Measurements from ENCODE around the gene GNAI1. TPM values are rescaled to one million over a fixed set of nuclear protein-coding genes. Genes with fewer than 3 reads are reported as not detected.

The GNAI1 gene
- total RNA-seq, 1 donor from 2014 or later, result 35.5 TPM

DNA sequence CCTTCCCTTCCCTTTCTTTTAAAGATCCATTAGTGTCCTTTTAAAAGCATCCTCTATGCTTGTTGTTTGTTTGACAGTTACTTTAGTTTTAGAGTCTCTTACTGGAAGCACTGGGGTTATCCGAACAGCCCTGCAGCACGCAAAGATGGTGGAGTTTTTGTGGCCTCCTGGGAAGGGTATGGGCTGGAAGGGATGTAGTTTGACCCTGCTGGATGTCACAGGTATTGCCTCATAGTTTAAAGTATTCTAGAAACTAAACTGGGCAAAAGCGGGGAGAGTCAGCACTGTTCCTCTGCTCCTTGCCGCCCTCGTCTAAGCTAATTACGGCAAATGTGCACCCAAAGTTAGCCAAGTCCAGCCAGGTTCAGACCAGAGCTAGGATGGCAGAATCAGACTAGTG is 35.8 kb upstream of the GNAI1 start:
- Histone ChIP-seq H3K9me3 (ENCODE audit: insufficient read depth, low read depth, low read length) (no peaks in the 10 kb centered on the region), H3K27me3 (ENCODE audit: insufficient read depth, low read length) (no peaks in the 10 kb centered on the region), H3K27ac (ENCODE audit: low read depth, low read length) (no peak overlapping the region), H4K20me1 (ENCODE audit: insufficient read depth, low read length) (no peaks in the 10 kb centered on the region), H3K79me2 (ENCODE audit: insufficient read depth, low read length) (no peaks in the 10 kb centered on the region), H3K9ac (ENCODE audit: low read length) (no peak overlapping the region), H3K4me2 (ENCODE audit: low read length) (no peak overlapping the region), H3K4me1 (ENCODE audit: insufficient read depth, low read length) (no peaks in the 10 kb centered on the region), H3K4me3 (ENCODE audit: insufficient read depth, low read depth, low read length) (no peak overlapping the region), H3K36me3 (ENCODE audit: insufficient read depth, low read length) (no peaks in the 10 kb centered on the region), H2AFZ (ENCODE audit: low read depth, low read length) (no peak overlapping the region)
- no peaks in the 10 kb centered on the region for H3K9me3 Mint-ChIP-seq (ENCODE audit: unreplicated experiment)
- no peaks in the 10 kb centered on the region for H3K4me1 Mint-ChIP-seq (ENCODE audit: low read depth, unreplicated experiment)
- no peak overlapping the region for H3K27ac Mint-ChIP-seq (ENCODE audit: unreplicated experiment)
- H3K4me3 Mint-ChIP-seq (ENCODE audit: unreplicated experiment), result no peak overlapping the region
- TF ChIP-seq, protein P1, sequence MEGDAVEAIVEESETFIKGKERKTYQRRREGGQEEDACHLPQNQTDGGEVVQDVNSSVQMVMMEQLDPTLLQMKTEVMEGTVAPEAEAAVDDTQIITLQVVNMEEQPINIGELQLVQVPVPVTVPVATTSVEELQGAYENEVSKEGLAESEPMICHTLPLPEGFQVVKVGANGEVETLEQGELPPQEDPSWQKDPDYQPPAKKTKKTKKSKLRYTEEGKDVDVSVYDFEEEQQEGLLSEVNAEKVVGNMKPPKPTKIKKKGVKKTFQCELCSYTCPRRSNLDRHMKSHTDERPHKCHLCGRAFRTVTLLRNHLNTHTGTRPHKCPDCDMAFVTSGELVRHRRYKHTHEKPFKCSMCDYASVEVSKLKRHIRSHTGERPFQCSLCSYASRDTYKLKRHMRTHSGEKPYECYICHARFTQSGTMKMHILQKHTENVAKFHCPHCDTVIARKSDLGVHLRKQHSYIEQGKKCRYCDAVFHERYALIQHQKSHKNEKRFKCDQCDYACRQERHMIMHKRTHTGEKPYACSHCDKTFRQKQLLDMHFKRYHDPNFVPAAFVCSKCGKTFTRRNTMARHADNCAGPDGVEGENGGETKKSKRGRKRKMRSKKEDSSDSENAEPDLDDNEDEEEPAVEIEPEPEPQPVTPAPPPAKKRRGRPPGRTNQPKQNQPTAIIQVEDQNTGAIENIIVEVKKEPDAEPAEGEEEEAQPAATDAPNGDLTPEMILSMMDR (IDR thresholded peaks at IDR 0.05; ENCODE audit: insufficient read depth, low read depth, low read length), result peak; percentile 16
- no peak for TF ChIP-seq EZH2 (IDR thresholded peaks at IDR 0.05; ENCODE audit: insufficient read depth, low read length)
- no peak for DNase-seq (ENCODE audit: low read depth)
- H3K36me3 Mint-ChIP-seq (ENCODE audit: low read depth, unreplicated experiment), result no peaks in the 10 kb centered on the region
- no peaks in the 10 kb centered on the region for H3K27me3 Mint-ChIP-seq (ENCODE audit: low read depth, unreplicated experiment)
- no peak for FAIRE-seq

DNA sequence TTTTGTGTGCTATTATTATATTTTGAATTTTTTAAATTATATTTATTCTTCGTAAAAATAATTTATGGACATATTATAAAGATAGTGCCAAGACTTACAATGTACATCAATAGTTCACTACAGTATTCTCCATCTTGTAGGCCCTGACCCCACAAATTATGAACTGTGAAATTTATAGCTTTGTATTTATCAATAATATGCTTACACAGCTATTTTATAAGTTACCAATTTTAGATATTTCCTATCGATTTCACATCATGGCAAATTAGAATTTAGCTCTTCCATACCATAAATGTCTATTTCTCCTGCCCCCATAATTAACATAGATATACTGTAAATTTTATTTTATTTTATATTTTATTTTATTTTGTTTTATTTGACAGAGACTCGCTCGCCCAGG is 34.4 kb upstream of the GNAI1 start:
- no peak overlapping the region for H3K4me3 ChIP-seq (ENCODE audit: insufficient read depth, low read depth, low read length)
- H3K27ac ChIP-seq (ENCODE audit: low read depth, low read length), result no peak overlapping the region
- no peak overlapping the region for H3K4me2 ChIP-seq (ENCODE audit: low read length)
- H3K36me3 Mint-ChIP-seq (ENCODE audit: low read depth, unreplicated experiment), result no peaks in the 10 kb centered on the region
- no peak overlapping the region for H3K9ac ChIP-seq (ENCODE audit: low read length)
- H4K20me1 ChIP-seq (ENCODE audit: insufficient read depth, low read length), result no peaks in the 10 kb centered on the region
- TF ChIP-seq EZH2 (IDR thresholded peaks at IDR 0.05; ENCODE audit: insufficient read depth, low read length), result no peak
- TF ChIP-seq, protein P1 (IDR thresholded peaks at IDR 0.05; ENCODE audit: insufficient read depth, low read depth, low read length), result no peak
- H3K36me3 ChIP-seq (ENCODE audit: insufficient read depth, low read length), result no peaks in the 10 kb centered on the region
- H3K4me1 Mint-ChIP-seq (ENCODE audit: low read depth, unreplicated experiment), result no peaks in the 10 kb centered on the region
- H3K27me3 ChIP-seq (ENCODE audit: insufficient read depth, low read length), result no peaks in the 10 kb centered on the region
- no peak overlapping the region for H2AFZ ChIP-seq (ENCODE audit: low read depth, low read length)
- FAIRE-seq (no peak), DNase-seq (ENCODE audit: low read depth) (no peak)
- no peaks in the 10 kb centered on the region for H3K27me3 Mint-ChIP-seq (ENCODE audit: low read depth, unreplicated experiment)
- no peak overlapping the region for H3K27ac Mint-ChIP-seq (ENCODE audit: unreplicated experiment)
- H3K4me1 ChIP-seq (ENCODE audit: insufficient read depth, low read length), result no peaks in the 10 kb centered on the region
- no peaks in the 10 kb centered on the region for H3K9me3 ChIP-seq (ENCODE audit: insufficient read depth, low read depth, low read length)
- no peak overlapping the region for H3K4me3 Mint-ChIP-seq (ENCODE audit: unreplicated experiment)
- no peaks in the 10 kb centered on the region for H3K9me3 Mint-ChIP-seq (ENCODE audit: unreplicated experiment)
- no peaks in the 10 kb centered on the region for H3K79me2 ChIP-seq (ENCODE audit: insufficient read depth, low read length)

DNA sequence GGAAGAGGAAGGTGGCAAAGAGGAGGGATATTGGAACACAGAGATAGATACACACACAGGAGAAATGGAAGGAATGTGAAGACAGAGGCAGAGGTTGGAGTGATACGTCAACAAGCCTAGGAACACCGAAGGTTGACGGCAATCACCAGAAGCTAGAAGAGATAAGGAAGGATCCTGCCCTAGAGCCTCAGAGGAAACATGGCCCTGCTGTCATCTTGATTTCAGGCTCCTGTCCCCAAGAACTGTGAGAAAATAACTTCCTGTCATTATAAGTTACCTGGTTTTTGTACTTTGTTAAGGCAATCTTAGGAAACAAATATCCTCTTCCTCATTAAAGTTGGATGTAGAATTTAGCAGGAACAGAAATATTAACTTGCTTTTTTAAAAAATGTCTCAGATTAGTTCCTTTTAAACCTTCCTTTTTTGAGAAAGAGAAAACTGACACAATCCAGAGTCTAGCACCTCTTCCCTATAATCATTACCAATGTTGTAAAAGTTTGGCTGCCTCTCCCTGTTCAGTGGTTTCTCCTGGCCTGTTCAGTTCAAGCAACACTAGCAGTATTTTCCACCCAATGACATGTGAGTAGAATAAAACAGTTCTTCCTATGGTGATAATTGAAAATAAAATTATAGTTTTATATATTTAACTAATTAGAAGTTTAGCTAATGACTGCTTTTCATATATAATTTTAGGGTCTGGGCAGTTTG is 28.8 kb upstream of the GNAI1 start:
- no peak for DNase-seq (ENCODE audit: low read depth)
- Histone ChIP-seq H3K4me2 (ENCODE audit: low read length) (no peak overlapping the region), H3K27me3 (ENCODE audit: insufficient read depth, low read length) (no peaks in the 10 kb centered on the region), H4K20me1 (ENCODE audit: insufficient read depth, low read length) (no peaks in the 10 kb centered on the region), H2AFZ (ENCODE audit: low read depth, low read length) (no peak overlapping the region), H3K27ac (ENCODE audit: low read depth, low read length) (no peak overlapping the region), H3K9me3 (ENCODE audit: insufficient read depth, low read depth, low read length) (no peaks in the 10 kb centered on the region), H3K79me2 (ENCODE audit: insufficient read depth, low read length) (no peaks in the 10 kb centered on the region), H3K9ac (ENCODE audit: low read length) (no peak overlapping the region), H3K4me1 (ENCODE audit: insufficient read depth, low read length) (no peaks in the 10 kb centered on the region), H3K36me3 (ENCODE audit: insufficient read depth, low read length) (no peaks in the 10 kb centered on the region), H3K4me3 (ENCODE audit: insufficient read depth, low read depth, low read length) (no peak overlapping the region)
- no peak for TF ChIP-seq EZH2 (IDR thresholded peaks at IDR 0.05; ENCODE audit: insufficient read depth, low read length)
- TF ChIP-seq, protein P1 (IDR thresholded peaks at IDR 0.05; ENCODE audit: insufficient read depth, low read depth, low read length), result no peak
- no peak for FAIRE-seq
- no peak overlapping the region for H3K27ac Mint-ChIP-seq (ENCODE audit: unreplicated experiment)
- no peaks in the 10 kb centered on the region for H3K9me3 Mint-ChIP-seq (ENCODE audit: unreplicated experiment)
- H3K4me3 Mint-ChIP-seq (ENCODE audit: unreplicated experiment), result no peak overlapping the region
- H3K36me3 Mint-ChIP-seq (ENCODE audit: low read depth, unreplicated experiment), result no peaks in the 10 kb centered on the region
- no peaks in the 10 kb centered on the region for H3K27me3 Mint-ChIP-seq (ENCODE audit: low read depth, unreplicated experiment)
- peaks cover 8% of the 10 kb centered on the region for H3K4me1 Mint-ChIP-seq (ENCODE audit: low read depth, unreplicated experiment)

Measured in astrocyte (in vitro differentiated cells and primary cell).